ENCODE measurements around the gene DSN1.
A peak's percentile ranks its signal among the peaks of the same experiment; 100 is the strongest.
"Not testable (repeated sequence)": the region's sequence is repeated elsewhere in the genome, so short reads cannot be mapped to it uniquely, and the experiment has no call there.

DSN1 gene

GRCh38 chr20:36773597-36774390 lies at the start of gene DSN1:
DSN1 (minus strand) TSS chr20:36773763; CDS start chr20:36771458, 2,305 bp downstream.
- peak; percentile 75 for DNase-seq

GRCh38 chr20:36823121-36823520 lies 49.6 kb upstream of the DSN1 start:
- DNase-seq, result no peak

DNA sequence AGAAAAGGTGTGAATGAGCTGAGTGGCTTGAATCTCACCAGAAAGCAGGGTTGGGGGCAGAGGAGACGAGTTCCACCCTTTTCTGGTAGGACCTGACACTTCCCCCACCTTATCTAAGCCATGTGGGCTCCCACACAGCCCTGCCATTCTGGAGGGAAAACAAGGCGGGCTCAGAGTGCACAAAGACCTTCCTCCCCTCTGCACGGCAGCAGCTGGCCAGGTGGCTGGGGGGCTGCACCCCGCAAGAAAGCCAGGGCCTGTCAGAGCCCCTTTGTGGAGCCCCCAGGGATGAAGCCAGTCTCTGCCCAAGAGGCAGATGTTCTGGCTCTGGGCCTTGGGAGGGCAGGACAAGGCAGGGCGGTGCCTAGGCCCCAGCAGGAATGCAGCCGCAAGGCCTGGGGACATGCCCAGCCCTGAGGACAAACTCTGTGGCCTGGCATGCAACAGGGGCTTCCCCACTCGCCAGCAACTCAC lies 48.4 kb upstream of the DSN1 start:
- no peak for DNase-seq

GRCh38 chr20:36820928-36821327 lies 47.4 kb upstream of the DSN1 start:
- DNase-seq, result no peak

DNA sequence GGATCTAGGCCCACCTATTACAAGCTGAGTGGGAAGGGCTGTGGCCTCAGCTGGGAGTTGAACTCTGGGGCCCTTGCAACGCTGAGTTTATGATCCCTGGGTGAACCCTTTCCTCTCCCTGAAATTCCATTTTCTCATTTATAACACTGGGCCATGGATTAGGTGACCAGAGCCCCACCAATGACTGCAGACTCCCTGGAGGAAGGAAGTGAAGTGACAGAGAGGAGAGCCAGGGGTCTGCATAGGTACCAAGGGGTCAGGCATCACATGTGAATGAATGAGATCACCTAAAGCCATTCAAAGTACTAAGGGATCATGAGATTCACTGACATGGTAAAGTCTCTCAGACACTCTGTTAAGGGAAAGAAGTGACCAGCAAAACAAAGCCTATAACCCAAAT lies 46.5 kb upstream of the DSN1 start:
- DNase-seq, result no peak

DNA sequence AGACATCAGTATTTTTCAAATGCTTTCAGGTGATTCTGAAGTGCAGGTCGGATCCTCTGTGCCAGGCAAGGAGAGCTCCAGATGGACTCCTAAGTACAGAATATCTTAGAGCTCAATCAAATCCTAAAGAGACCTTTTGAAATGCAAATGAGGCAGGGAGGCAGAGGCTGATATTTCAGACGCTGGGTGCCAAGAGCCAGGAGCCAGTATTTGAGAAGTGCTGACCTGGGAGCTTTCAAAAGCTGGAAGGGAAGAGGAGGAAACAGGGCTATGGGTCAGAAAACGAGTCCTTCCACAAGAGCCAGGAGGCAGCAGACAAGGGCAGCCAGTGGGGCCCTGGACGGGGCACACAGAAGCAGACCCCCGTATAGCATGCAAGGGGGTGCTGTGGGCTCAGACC lies 46.1 kb upstream of the DSN1 start:
- peak; percentile 75 for DNase-seq

DNA sequence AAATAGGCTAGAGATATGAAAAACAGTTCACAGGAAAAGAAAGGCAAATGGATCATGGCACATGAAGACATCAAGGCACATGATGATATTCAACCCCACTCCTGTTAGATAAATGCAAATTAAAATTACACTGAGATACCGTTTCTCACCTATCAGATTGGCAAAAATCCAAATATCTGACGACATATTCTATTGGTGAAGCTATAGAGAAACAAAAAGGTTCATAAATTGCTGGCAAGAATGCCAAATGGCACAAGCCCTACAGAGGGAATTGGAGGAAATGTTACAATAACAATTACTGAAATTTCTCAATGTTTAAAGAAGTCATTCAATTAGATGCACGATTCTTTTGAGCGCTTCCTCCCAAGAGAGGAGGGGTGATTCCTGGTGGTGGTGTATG lies 45.3 kb upstream of the DSN1 start:
- no peak for DNase-seq

- no peak for DNase-seq
Measured at GRCh38 chr20:36818185-36818584, 44.6 kb upstream of the DSN1 start.

DNA sequence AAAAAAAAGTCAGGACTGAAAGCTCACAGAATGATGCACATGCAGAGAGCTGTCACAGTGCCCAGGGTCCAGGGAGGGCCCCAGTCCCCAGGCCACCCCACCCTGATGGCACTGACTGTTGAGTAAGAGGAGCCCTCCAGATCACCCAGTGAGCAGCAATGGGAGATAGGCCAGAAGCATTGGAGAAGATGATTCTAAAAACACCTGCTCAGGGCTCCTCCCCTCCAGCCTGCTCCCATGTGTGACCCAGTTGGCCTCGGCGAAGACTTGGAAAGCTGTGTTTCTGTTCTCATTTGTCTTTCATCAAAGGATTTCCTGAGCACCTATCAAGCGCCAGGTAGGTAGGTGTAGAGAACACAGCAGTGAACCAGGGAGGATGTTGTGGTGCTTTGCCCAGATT lies 43.9 kb upstream of the DSN1 start:
- DNase-seq, result no peak

GRCh38 chr20:36815454-36816091 lies 42.0 kb upstream of the DSN1 start:
- DNase-seq, result no peak

GRCh38 chr20:36812594-36813463 lies 39.3 kb upstream of the DSN1 start:
- no peak for DNase-seq

GRCh38 chr20:36808317-36809257 lies 35.0 kb upstream of the DSN1 start:
- DNase-seq, result no peak

DNA sequence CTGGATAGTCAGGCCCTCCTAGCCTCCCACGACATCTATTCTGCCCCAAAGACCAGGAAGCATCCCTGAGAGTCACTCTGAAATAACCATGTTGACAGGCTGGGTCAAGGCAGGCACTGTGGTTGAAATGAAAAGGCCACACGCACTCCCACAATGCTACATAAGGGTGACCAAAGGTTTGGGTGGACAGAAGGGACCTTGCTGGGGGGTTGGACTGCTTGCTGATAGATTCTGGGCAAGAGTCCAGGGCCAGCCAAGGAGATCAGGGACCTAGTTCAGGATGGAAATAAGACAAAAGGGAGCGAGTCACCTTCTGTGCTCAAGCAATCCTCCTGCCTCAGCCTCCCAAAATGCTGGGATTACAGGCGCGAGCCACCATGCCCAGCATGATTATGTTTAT lies 32.5 kb upstream of the DSN1 start:
- no peak for DNase-seq

DNA sequence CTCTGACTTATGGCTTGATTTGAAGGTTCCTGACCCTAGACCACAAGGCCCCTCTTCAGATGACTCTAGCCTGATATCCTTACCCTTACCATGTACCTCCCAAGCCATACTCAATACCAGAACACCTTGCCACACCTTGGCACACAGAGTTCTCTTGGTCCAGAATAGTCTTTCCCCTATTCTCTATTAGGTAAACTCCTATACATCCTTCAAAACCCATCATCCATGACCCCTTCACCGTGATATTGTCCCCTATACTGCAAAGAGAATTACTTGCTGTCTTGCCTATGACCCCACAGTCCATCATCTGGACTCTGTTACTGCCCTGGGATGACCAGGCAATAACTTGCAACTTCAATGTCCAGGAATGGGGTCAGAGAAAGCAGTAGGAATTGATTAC lies 31.8 kb upstream of the DSN1 start:
- no peak for DNase-seq

GRCh38 chr20:36804425-36804824 lies 30.9 kb upstream of the DSN1 start:
- DNase-seq, result no peak

GRCh38 chr20:36802326-36803222 lies 29.0 kb upstream of the DSN1 start:
- DNase-seq, result no peak

DNA sequence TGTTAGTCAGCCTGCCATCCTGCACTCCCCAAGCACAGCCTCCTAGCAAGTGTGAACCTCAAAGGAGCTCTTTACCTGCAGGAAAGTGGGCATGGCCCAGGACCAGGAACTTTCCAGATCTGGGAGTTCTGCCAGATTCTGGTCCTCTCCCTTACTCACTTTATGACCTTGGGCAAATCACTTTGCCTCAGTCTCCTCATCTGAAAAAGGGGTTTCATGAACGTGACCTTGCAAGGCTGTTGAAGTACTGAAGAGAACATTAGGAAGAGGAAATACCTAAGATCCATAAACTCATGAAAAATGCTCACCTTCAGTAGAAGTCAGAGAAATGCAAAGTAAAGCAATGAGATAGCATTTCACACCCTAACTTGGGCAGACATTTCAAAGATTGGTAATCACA lies 26.8 kb upstream of the DSN1 start:
- DNase-seq, result no peak

GRCh38 chr20:36799313-36799712 lies 25.8 kb upstream of the DSN1 start:
- DNase-seq, result not testable (repeated sequence)

DNA sequence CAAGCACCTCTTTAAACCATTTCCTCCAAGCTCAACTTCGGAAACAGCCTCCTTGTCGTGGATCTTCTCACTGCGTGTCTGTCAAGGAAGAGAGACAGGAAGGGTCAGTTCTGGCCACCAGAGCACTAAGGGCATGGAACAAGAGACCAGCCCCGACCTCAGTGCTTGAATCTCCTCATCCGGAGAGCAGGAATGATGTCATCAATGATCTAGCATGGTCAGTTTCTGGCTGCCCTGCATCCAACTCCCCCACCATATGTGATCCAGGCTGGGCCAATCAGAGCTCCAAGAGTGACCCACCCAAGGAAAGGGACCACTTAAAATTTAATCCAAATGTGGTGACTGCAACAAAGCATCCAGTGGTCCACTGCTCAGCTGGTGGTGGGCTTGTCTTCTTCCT lies 23.3 kb upstream of the DSN1 start:
- no peak for DNase-seq

DNA sequence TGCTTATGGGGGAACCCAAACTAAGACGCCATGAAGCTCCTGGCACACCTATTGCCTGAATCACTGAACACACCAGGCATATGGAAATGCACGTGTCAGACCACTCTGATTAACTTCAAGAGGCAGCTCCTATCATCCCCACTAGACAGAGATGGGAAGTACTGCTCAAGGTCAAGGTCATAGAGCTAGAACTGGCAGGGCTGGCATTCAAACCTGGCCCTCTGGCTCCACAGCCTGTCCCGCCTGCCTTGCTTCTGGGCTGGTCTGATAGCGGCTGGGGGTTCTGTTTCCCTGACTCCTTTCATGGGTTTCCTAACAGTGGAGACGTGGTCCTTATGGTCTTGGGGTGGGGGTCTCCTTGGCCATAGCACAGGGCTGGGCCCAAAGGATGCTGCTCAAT lies 22.6 kb upstream of the DSN1 start:
- DNase-seq, result no peak

DNA sequence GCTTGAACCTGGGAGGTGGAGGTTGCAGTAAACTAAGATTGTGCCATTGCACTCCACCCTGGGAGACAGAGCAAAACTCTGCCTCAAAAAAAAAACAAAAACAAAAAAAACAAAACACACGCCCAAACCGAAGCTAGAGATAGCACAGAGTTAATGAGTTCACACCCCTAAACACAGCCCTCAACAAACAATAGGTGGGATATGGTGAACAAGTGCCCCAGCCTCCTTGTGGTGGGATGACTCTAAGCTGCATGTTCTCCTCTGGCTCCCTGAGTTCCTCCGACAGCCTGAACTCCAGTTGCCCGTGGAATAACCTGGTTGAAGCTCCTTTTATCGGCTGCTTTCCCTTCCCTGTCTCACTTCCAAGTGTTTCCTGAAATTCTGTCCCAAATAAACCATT lies 22.1 kb upstream of the DSN1 start:
- no peak for DNase-seq

Measured in NCI-H187 treated with DMSO at 0.1 percent for 48 hours (cell line).